GM10266 (cell line): ENCODE data around the gene ADRA2B.
A peak's percentile ranks its signal among the peaks of the same experiment; 100 is the strongest.

ENCODE experiments used
- DNase-seq: peaks from one replicate; pipeline ENCODE4 v3.0.0; 2012; ENCODE audit errors: extremely low spot score
- TF ChIP-seq, protein P1 (sequence below): IDR thresholded peaks from 2 replicates; pipeline ENCODE4 v1.5.1; 2012; ENCODE audit warnings: mild to moderate bottlenecking, low read depth; ENCODE audit not compliant: control insufficient read depth, insufficient read depth; ENCODE audit errors: missing control alignments

The ADRA2B gene

DNA sequence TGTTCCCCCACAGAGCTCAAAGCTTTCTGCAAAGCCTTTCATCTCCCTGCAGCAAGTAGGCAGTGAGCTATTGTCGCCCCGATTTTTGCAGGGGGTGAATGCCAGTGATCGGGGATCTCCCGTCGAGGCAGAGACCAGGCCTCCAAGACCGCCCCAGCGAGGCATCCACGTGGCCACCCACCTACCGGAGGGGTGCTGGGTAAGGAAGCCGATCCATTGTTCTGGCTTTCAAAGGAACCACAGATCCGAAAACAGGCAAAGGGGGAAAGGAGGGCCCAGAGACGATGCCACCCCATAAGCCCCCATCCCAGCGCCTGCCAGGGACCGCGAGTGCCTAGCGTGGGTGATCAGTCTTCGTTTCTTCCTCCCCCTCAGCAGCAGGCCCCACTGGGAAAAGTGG is 2.4 kb downstream of the ADRA2B start:
- DNase-seq: no peak
- TF ChIP-seq, protein P1, sequence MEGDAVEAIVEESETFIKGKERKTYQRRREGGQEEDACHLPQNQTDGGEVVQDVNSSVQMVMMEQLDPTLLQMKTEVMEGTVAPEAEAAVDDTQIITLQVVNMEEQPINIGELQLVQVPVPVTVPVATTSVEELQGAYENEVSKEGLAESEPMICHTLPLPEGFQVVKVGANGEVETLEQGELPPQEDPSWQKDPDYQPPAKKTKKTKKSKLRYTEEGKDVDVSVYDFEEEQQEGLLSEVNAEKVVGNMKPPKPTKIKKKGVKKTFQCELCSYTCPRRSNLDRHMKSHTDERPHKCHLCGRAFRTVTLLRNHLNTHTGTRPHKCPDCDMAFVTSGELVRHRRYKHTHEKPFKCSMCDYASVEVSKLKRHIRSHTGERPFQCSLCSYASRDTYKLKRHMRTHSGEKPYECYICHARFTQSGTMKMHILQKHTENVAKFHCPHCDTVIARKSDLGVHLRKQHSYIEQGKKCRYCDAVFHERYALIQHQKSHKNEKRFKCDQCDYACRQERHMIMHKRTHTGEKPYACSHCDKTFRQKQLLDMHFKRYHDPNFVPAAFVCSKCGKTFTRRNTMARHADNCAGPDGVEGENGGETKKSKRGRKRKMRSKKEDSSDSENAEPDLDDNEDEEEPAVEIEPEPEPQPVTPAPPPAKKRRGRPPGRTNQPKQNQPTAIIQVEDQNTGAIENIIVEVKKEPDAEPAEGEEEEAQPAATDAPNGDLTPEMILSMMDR: no peak

GRCh38 chr2:96113367-96113677 is 3.0 kb downstream of the ADRA2B start:
- DNase-seq: no peak
- TF ChIP-seq, protein P1: peak; percentile 31

- no peak for DNase-seq
- TF ChIP-seq, protein P1: no peak
Measured at GRCh38 chr2:96112501-96113366, 3.6 kb downstream of the ADRA2B start.

DNA sequence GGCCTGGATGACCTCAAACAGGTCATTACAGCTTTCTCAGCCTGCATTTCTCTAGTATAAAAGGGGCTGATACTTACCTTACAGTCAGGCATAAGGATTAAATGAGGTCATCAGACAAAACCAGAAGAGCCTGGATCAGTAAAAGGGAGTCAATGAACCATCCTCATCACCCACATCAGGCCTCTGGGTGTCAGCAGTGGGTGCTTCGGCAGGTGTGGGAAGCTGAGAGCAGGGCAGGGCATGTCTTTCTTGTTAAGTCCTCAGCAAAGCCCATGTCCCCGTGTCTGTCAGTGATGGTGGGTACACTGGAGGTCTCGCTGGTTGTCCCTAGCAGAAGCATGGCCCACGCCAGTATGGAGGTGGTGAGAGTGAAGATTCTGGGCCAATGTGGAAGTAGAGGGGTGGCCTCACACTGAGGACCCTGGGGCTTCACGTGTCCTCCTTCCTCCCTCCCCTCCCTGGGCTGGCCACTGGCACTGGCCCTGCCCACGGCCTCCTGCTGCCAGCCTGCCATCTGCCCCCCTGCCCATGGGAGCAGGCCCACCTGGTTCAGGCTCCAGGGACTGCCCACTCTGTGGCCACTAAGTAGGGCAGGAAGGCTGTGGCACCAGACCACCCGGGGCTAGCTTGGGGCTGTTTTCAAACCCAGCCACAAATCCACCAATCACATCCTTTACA is 4.4 kb downstream of the ADRA2B start:
- no peak for DNase-seq
- TF ChIP-seq, protein P1: no peak

GRCh38 chr2:96111257-96111640 is 5.1 kb downstream of the ADRA2B start:
- no peak for DNase-seq
- TF ChIP-seq, protein P1: no peak

- TF ChIP-seq, protein P1: no peak
- no peak for DNase-seq
Measured at GRCh38 chr2:96110621-96111256, 5.6 kb downstream of the ADRA2B start.
